ENCODE measurements around the gene KDF1.

The KDF1 gene

GRCh38 chr1:26913754-26914619 lies 46.3 kb downstream of the KDF1 start, which contains the start of gene NR0B2:
NR0B2 (minus strand) TSS chr1:26913975; CDS start chr1:26913940, 35 bp downstream.
- DNase-seq: no peak

DNA sequence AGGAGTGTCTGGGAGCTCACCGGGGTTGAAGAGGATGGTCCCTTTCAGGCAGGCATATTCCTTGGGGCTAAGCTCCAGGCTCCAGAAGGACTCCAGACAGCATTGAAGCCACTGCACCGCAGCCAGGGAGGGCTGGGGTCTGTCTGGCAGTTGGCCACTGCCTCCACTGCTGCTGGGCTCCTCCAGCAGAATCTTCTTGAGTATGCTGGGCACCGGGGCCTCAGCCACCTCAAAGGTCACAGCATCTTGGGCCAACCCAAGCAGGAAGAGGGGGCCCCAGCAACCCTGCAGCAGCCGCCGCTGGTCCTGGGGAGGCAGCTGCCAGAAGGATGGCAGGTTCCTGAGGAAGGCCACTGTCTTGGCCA lies 46.9 kb downstream of the KDF1 start:
- DNase-seq: no peak

- no peak for DNase-seq
Observed at GRCh38 chr1:26912147-26912490, 48.1 kb downstream of the KDF1 start.

- no peak for DNase-seq
Observed at GRCh38 chr1:26911399-26912146, 48.7 kb downstream of the KDF1 start.

DNA sequence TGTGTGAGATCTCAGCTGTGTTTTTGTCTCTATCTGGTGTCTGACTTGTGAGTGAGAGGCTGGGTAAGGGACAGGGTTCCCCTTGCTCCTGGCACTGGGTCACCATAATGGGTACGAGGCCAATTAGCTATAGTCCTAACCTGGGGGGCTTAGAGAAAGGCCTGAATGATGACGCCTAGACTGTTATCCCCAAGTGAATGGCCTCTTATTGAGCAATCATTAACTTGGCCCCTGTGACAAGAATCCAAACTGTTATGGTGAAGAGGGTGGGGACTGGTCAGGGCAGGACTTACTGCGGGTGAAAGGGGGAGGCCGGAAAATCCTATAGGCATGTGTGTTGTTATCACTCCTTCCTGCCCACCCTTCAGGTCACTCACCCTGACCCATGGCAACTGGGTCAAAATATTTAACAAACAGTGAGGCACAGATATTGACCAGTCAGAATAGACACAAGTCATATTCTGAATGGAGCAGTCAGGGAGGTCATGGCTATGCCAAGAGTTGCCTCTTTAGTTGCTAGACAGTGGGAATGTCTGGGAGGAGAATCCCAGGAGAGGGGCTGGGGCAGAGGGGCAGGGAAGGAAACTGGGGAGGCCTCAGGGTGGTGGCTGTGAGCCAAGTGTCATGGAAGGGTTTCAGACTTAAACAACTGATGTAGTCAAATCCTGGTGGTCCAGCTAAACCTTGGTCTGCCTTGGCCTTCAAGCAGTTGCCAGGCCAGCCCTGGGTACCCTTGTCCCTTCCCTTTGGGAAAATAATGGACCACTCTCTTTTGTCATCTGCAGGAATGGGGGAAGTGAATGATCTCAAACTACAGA lies 49.7 kb downstream of the KDF1 start:
- DNase-seq: no peak

GRCh38 chr1:26909951-26910342 lies 50.3 kb downstream of the KDF1 start:
- no peak for DNase-seq

DNA sequence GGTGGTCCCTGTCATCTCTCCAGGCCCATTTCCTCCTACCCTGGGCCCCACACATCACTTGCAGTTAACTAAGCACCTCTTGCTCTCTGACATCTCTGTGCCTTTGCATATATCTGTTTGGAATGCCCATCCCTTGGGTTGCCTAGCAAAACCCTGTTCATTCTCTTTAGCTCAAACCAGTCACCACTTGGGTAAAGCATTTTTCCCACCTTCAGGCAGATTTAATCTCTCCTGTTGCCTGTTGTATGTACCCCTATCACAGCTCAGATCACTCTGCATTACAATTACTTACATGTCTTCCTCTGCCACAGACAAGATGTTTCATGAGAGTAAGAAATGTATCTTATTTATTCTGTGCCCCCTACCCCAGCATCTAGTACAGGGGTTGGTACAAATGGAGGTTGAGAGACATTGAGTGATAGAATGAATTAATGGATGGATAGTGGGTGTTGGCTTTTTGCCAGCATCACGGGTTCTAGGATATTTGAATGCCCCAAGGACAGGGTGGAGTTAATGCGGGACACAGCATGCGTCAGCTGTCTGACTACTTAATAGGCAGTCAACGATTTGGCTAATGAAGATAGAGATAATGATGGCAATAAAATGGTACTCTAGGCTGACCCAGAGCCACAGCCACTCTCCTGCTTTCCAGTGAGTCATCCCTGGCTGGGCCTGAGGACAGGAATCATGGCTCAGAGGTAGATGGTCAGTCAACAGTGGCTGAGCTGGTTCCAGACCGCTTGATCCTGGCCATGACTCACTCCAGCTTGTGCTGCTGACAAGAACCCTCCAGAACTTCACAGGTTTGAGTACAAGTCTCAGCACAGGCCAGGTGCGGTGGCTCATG lies 53.0 kb downstream of the KDF1 start:
- DNase-seq: no peak

DNA sequence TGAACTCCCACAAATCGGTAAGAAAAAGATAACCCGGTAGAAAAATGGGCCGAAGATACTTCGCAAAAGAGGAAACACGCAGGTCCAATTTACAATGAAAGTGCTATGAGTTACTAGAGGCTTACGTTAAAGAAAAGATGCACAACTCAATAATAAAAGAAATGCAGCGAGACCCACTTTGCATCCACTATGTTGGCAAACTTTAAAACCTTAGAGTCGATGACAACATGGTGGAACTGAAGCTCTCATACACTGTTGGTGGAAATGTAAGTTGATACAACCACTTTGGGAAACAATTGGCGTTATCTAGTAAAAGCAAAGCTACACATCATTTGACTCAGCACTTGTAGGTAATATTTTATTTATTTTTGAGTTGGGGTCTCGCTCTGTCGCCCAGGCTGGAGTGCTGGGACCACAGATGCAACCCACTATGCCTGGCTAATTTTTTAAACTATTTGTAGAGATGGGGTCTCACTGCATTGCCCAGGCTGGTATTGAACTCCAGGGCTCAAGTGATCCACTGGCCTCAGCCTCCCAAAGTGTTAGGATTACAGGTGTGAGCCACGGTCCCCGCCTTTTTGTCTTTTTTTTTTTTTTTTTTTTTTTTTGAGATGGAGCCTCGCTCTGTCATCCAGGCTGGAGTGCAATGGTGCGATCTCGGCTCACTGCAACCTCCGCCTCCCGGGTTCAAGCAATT lies 59.3 kb downstream of the KDF1 start:
- no peak for DNase-seq

DNA sequence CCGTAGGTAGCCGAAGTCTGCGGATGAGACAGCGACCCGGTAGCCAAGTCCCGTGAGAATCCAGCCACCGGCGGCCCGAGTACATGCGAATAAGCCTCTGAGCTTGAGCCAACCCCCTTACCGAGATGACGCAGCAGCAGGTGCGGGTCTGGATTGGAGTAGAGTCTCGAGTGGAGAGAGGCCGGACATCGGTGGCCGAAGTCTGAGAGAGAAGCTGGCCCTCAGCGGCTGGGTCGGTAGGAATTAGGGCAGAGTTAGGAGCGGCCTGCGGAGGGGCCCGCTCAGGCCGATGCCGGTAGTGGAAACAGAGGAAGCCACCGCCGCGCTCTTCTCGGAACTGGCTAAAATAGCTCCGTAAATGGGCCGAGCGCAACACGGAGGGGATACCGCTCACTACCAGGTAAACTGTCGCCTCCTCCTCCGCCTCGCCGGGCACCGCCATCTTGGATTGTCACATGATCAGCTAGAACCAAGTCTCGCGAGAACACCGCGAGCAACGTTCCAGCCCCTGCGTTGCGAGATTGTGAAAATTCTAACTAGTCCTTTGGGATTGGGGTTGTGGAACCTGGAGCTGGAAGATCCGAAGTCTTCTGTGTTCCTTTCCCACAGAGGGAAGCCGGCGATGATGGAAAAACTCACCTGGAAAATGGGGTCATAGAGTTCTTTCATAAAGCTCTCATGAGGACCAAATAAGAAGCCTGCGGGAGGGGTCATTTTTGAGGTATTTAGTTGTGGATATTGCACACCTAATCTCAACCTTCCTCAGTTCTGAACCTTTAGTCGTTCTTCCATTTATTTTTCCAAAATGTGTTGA lies 60.1 kb downstream of the KDF1 start, which contains the start of gene GPATCH3:
GPATCH3 (minus strand) TSS at position 467 of the 814 bp plus-strand sequence; CDS start at position 442, 25 bp downstream.
- peak; percentile 80 for DNase-seq
